Endothelial cell of umbilical vein (primary cell): ENCODE measurements around the gene ADGB. TPM values are rescaled to one million over a fixed set of nuclear protein-coding genes. Genes with fewer than 3 reads are reported as not detected.

ENCODE experiments used
- BruUV-seq: library from RNA; stranded (reverse); fragments of 400-500 nt; replicated peaks from 2 replicates; lab custom pipeline; 2021; lab: Mats Ljungman, UMichigan
- CTCF ChIA-PET: fragments of 300-600, 350-600 bp; sonication (Branson Sonifier 250); formaldehyde crosslinking; loops from one replicate; lab custom pipeline; 2021; ENCODE audit warnings: antibody characterized with exemption, inconsistent platforms; lab: Charles Lee
- POLR2A ChIA-PET: fragments of 300-600, 350-600 bp; sonication (Branson Sonifier 250); formaldehyde crosslinking; loops from one replicate; lab custom pipeline; 2021; ENCODE audit warnings: antibody characterized with exemption, inconsistent platforms; lab: Charles Lee
- DNase-seq: peaks from one replicate; pipeline ENCODE4 v3.0.0-alpha.2; 2011; ENCODE audit warnings: low read depth, low spot score
- FAIRE-seq: peaks from 2 replicates; lab custom pipeline; 2011; peaks lifted over from hg19 to GRCh38; lab: Jason Lieb, UNC
- H2AFZ ChIP-seq: 2 replicates; pipeline ENCODE4 v1.6.0; 2012; ENCODE audit warnings: low read depth, low read length, control low read depth, inconsistent platforms
- H3K27ac ChIP-seq: 2 replicates; pipeline ENCODE4 v1.5.1; 2011; ENCODE audit warnings: low read depth, mild to moderate bottlenecking, control low read depth, low read length, moderate library complexity; ENCODE audit not compliant: insufficient read depth
- H3K27me3 ChIP-seq, 2 experiments: 2 replicates each; pipeline versions ENCODE4 v1.6.0 to v1.6.1; 2011; ENCODE audit warnings: low read length in 2 of 2, mixed read lengths in 1 of 2; ENCODE audit not compliant: control insufficient read depth in 2 of 2, insufficient read depth in 2 of 2
- H3K36me3 ChIP-seq, 2 experiments: 2 replicates in 1 of 2; 3 replicates in 1 of 2; pipeline ENCODE4 v1.5.1; 2011; ENCODE audit warnings: low read length in 2 of 2, mild to moderate bottlenecking in 1 of 2, moderate library complexity in 1 of 2; ENCODE audit not compliant: control insufficient read depth in 2 of 2, insufficient read depth in 2 of 2; ENCODE audit errors: extremely low read depth in 1 of 2
- H3K4me1 ChIP-seq: 3 replicates; pipeline ENCODE4 v1.5.1; 2011; ENCODE audit warnings: mild to moderate bottlenecking, low read length; ENCODE audit not compliant: control insufficient read depth, insufficient read depth; ENCODE audit errors: extremely low read depth
- H3K4me2 ChIP-seq: 2 replicates; pipeline ENCODE4 v1.6.1; 2011; ENCODE audit warnings: low read length, control low read depth, mixed read lengths; ENCODE audit not compliant: insufficient read depth
- H3K4me3 ChIP-seq, 3 experiments: fragments of 200-600 bp in 1 of 3; sonication (generic), shearing (Covaris generic) in 1 of 3; replicated peaks in 1 of 3; 2 replicates each; pipeline ENCODE4 v1.5.1; 2011 to 2016; ENCODE audit warnings: control low read depth in 3 of 3, low read length in 3 of 3, mild to moderate bottlenecking in 2 of 3, inconsistent platforms in 1 of 3, low read depth in 1 of 3, moderate library complexity in 1 of 3; ENCODE audit not compliant: insufficient read depth in 1 of 3
- H3K79me2 ChIP-seq: 2 replicates; pipeline ENCODE4 v1.6.0; 2012; ENCODE audit warnings: low read length, inconsistent platforms; ENCODE audit not compliant: control insufficient read depth, insufficient read depth
- H3K9ac ChIP-seq: replicated peaks from 2 replicates; pipeline ENCODE3; 2011; ENCODE audit warnings: low read length, control low read depth; ENCODE audit not compliant: insufficient read depth; ENCODE audit errors: extremely low read depth
- H3K9me1 ChIP-seq: replicated peaks from 3 replicates; pipeline ENCODE4 v1.6.0; 2011; ENCODE audit warnings: mild to moderate bottlenecking, low read length; ENCODE audit not compliant: control insufficient read depth, insufficient read depth; ENCODE audit errors: extremely low read depth
- H3K9me3 ChIP-seq: replicated peaks from 2 replicates; pipeline ENCODE4 v1.5.1; 2012; ENCODE audit warnings: low read length, inconsistent platforms; ENCODE audit not compliant: control insufficient read depth, insufficient read depth
- H4K20me1 ChIP-seq: replicated peaks from 2 replicates; pipeline ENCODE3; 2011; ENCODE audit warnings: mild to moderate bottlenecking, low read length; ENCODE audit not compliant: control insufficient read depth, insufficient read depth; ENCODE audit errors: extremely low read depth
- FOS ChIP-seq: IDR thresholded peaks from 2 replicates; pipeline ENCODE4 v1.6.1; 2011; ENCODE audit warnings: mild to moderate bottlenecking, low read length, moderate library complexity, borderline replicate concordance; ENCODE audit not compliant: insufficient read depth
- GATA2 ChIP-seq: IDR thresholded peaks from 2 replicates; pipeline ENCODE4 v1.7.0; 2011; ENCODE audit warnings: low read depth, mild to moderate bottlenecking, moderate library complexity, mixed read lengths, low read length; ENCODE audit not compliant: insufficient read length, insufficient read depth
- JUN ChIP-seq: IDR thresholded peaks from 2 replicates; pipeline ENCODE4 v1.6.1; 2011; ENCODE audit warnings: borderline replicate concordance, low read depth; ENCODE audit not compliant: insufficient read length, insufficient read depth
- MYC ChIP-seq: IDR thresholded peaks from one replicate; pipeline ENCODE4 v1.6.1; 2011; ENCODE audit warnings: mild to moderate bottlenecking, low read depth, low read length
- POLR2A ChIP-seq: IDR thresholded peaks from 2 replicates; pipeline ENCODE4 v1.6.1; 2012; ENCODE audit warnings: low read depth, mild to moderate bottlenecking, control low read depth, low read length
- POLR2AphosphoS5 ChIP-seq: IDR thresholded peaks from 2 replicates; pipeline ENCODE4 v1.6.1; 2012; ENCODE audit warnings: low read depth, mild to moderate bottlenecking, control low read depth, low read length, moderate library complexity; ENCODE audit not compliant: insufficient read depth
- dilution Hi-C: fragments of 300-500 bp; cut with MboI; formaldehyde crosslinking; loops from one replicate; pipeline ENCODE4 v1.15.0; 2019; ENCODE audit warnings: low sequenced_read_pairs; ENCODE audit not compliant: extremely low pct_ligation_motif_present
- intact Hi-C: fragments of 100-400 bp; cut with micrococcal nuclease; formaldehyde crosslinking; loops from one replicate; pipeline ENCODE4 v1.10.0; 2022
- polyA plus RNA-seq, 4 experiments: library from polyadenylated mRNA; depleted of rRNA in 3 of 4; stranded (reverse) in 3 of 4; unstranded in 1 of 4; fragments of >200 nt; gene quantifications; 2 replicates each; pipeline versions ENCODE4 v1.2.1 to v1.2.3, GENCODE V29; 2011 to 2012; ENCODE audit warnings: missing spikeins in 1 of 4
- total RNA-seq: library from RNA; stranded (reverse); gene quantifications from 2 replicates; pipeline ENCODE4 v1.2.3, GENCODE V29; 2021

The ADGB gene
- total and polyA plus RNA-seq, 2 donors (not counting 3 experiments of a cell fraction or from before 2014, with no cell fraction given): not detected

GRCh38 chr6:146578054-146578453, 20.7 kb upstream of the ADGB start:
- H3K4me2 ChIP-seq: no peak overlapping the region
- ChIA-PET CTCF (no interaction called here), POLR2A (no interaction called here)
- no TSS peak for BruUV-seq
- H3K9ac ChIP-seq: no peak overlapping the region
- H3K9me1 ChIP-seq: no peaks in the 10 kb centered on the region
- H3K4me3 ChIP-seq: no peak overlapping the region
- H3K27me3 ChIP-seq: no peaks in the 10 kb centered on the region
- H4K20me1 ChIP-seq: no peaks in the 10 kb centered on the region
- DNase-seq (no peak), FAIRE-seq (no peak)
- no peak overlapping the region for H2AFZ ChIP-seq
- no peak overlapping the region for H3K27ac ChIP-seq
- dilution Hi-C loops: no loop called here
- H3K36me3 ChIP-seq: no peaks in the 10 kb centered on the region
- TF ChIP-seq JUN: no peak
- TF ChIP-seq FOS: peak; percentile 30
- intact Hi-C loops: no loop called here
- H3K9me3 ChIP-seq: no peaks in the 10 kb centered on the region
- H3K79me2 ChIP-seq: no peaks in the 10 kb centered on the region
- no peaks in the 10 kb centered on the region for H3K4me1 ChIP-seq

GRCh38 chr6:146581968-146582367, 16.8 kb upstream of the ADGB start:
- intact Hi-C loops: loop anchor here (5.0 kb wide), 1 partner anchor 105 kb away; no protein-coding TSS in a partner anchor
- H2AFZ ChIP-seq: no peak overlapping the region
- no peak overlapping the region for H3K4me2 ChIP-seq
- no TSS peak for BruUV-seq
- no peaks in the 10 kb centered on the region for H3K27me3 ChIP-seq
- DNase-seq (no peak), FAIRE-seq (no peak)
- no peak overlapping the region for H3K9ac ChIP-seq
- H3K9me3 ChIP-seq: no peaks in the 10 kb centered on the region
- dilution Hi-C loops: no loop called here
- H3K4me3 ChIP-seq: no peak overlapping the region
- CTCF ChIA-PET: no interaction called here
- TF ChIP-seq FOS: no peak
- TF ChIP-seq MYC: no peak
- TF ChIP-seq POLR2AphosphoS5: no peak
- TF ChIP-seq POLR2A: no peak
- TF ChIP-seq GATA2: no peak
- POLR2A ChIA-PET: no interaction called here
- no peaks in the 10 kb centered on the region for H4K20me1 ChIP-seq
- no peaks in the 10 kb centered on the region for H3K79me2 ChIP-seq
- no peaks in the 10 kb centered on the region for H3K9me1 ChIP-seq
- H3K36me3 ChIP-seq: no peaks in the 10 kb centered on the region
- no peaks in the 10 kb centered on the region for H3K4me1 ChIP-seq
- H3K27ac ChIP-seq: no peak overlapping the region
